HEK293 (cell line): Measurements from ENCODE around the gene PLEKHG2.

ENCODE experiments used
- AEBP2 ChIP-seq: fragments of 450-650 bp; formaldehyde crosslinking; IDR thresholded peaks from 2 replicates; pipeline ENCODE4 v1.5.1; 2016; ENCODE audit warnings: missing biosample characterization, missing genetic modification characterization, borderline replicate concordance
- FEZF1 ChIP-seq: fragments of 450-650 bp; formaldehyde crosslinking; IDR thresholded peaks from 2 replicates; pipeline ENCODE4 v1.5.1; 2016; ENCODE audit warnings: missing biosample characterization, missing genetic modification characterization
- GLI4 ChIP-seq: fragments of 450-650 bp; formaldehyde crosslinking; IDR thresholded peaks from 2 replicates; pipeline ENCODE4 v1.5.1; 2016; ENCODE audit warnings: missing biosample characterization, missing genetic modification characterization
- IKZF3 ChIP-seq: fragments of 450-650 bp; IDR thresholded peaks from 2 replicates; pipeline ENCODE4 v1.5.0; 2018; ENCODE audit warnings: missing biosample characterization, mild to moderate bottlenecking, missing genetic modification characterization, moderate library complexity
- KLF10 ChIP-seq: fragments of 450-650 bp; IDR thresholded peaks from 2 replicates; pipeline ENCODE4 v1.5.1; 2018; ENCODE audit warnings: missing biosample characterization, mild to moderate bottlenecking, missing genetic modification characterization
- OVOL3 ChIP-seq: fragments of 450-650 bp; formaldehyde crosslinking; IDR thresholded peaks from 2 replicates; pipeline ENCODE4 v1.5.1; 2016; ENCODE audit warnings: missing biosample characterization, missing genetic modification characterization
- PATZ1 ChIP-seq: fragments of 450-650 bp; formaldehyde crosslinking; IDR thresholded peaks from 2 replicates; pipeline ENCODE4 v1.5.1; 2016; ENCODE audit warnings: missing biosample characterization, missing genetic modification characterization
- PRDM1 ChIP-seq: fragments of 450-650 bp; formaldehyde crosslinking; IDR thresholded peaks from 2 replicates; pipeline ENCODE4; 2016; ENCODE audit warnings: missing biosample characterization, missing genetic modification characterization
- SALL2 ChIP-seq: fragments of 450-650 bp; formaldehyde crosslinking; IDR thresholded peaks from 2 replicates; pipeline ENCODE4 v1.5.0; 2017; ENCODE audit warnings: missing biosample characterization, mild to moderate bottlenecking, missing genetic modification characterization, borderline replicate concordance
- SP3 ChIP-seq: fragments of 450-650 bp; formaldehyde crosslinking; IDR thresholded peaks from 2 replicates; pipeline ENCODE4 v1.5.1; 2016; ENCODE audit warnings: missing biosample characterization, missing genetic modification characterization
- WT1 ChIP-seq: fragments of 450-650 bp; formaldehyde crosslinking; IDR thresholded peaks from 2 replicates; pipeline ENCODE4 v1.5.1; 2016; ENCODE audit warnings: missing biosample characterization, missing genetic modification characterization
- YY1 ChIP-seq: fragments of 450-650 bp; formaldehyde crosslinking; IDR thresholded peaks from 2 replicates; pipeline ENCODE4 v1.5.1; 2018; ENCODE audit warnings: missing biosample characterization, missing genetic modification characterization
- ZBTB44 ChIP-seq: fragments of 450-650 bp; IDR thresholded peaks from 2 replicates; pipeline ENCODE4 v1.5.1; 2018; ENCODE audit warnings: missing biosample characterization, mild to moderate bottlenecking, missing genetic modification characterization
- ZNF10 ChIP-seq: fragments of 450-650 bp; formaldehyde crosslinking; IDR thresholded peaks from 2 replicates; pipeline ENCODE4 v1.5.1; 2017; ENCODE audit warnings: missing biosample characterization, missing genetic modification characterization
- ZNF140 ChIP-seq: fragments of 450-650 bp; formaldehyde crosslinking; IDR thresholded peaks from 2 replicates; pipeline ENCODE4 v1.5.1; 2016; ENCODE audit warnings: missing biosample characterization, missing genetic modification characterization
- ZNF148 ChIP-seq: fragments of 450-650 bp; formaldehyde crosslinking; IDR thresholded peaks from 2 replicates; pipeline ENCODE4 v1.5.0; 2017; ENCODE audit warnings: missing biosample characterization, missing genetic modification characterization, borderline replicate concordance
- ZNF221 ChIP-seq: fragments of 450-650 bp; formaldehyde crosslinking; IDR thresholded peaks from 2 replicates; pipeline ENCODE4 v1.5.1; 2017; ENCODE audit warnings: missing biosample characterization, missing genetic modification characterization, borderline replicate concordance
- ZNF26 ChIP-seq: fragments of 450-650 bp; formaldehyde crosslinking; IDR thresholded peaks from 2 replicates; pipeline ENCODE4 v1.5.1; 2016; ENCODE audit warnings: missing biosample characterization, missing genetic modification characterization
- ZNF354C ChIP-seq: fragments of 450-650 bp; formaldehyde crosslinking; IDR thresholded peaks from 2 replicates; pipeline ENCODE4 v1.5.1; 2016; ENCODE audit warnings: missing biosample characterization, missing genetic modification characterization, low read depth, borderline replicate concordance
- ZNF37A ChIP-seq: fragments of 450-650 bp; IDR thresholded peaks from 2 replicates; pipeline ENCODE4 v1.5.1; 2018; ENCODE audit warnings: missing biosample characterization, missing genetic modification characterization
- ZNF433 ChIP-seq: fragments of 450-650 bp; formaldehyde crosslinking; IDR thresholded peaks from 2 replicates; pipeline ENCODE4 v1.5.1; 2016; ENCODE audit warnings: missing biosample characterization, missing genetic modification characterization, low read depth
- ZNF501 ChIP-seq: fragments of 450-650 bp; formaldehyde crosslinking; IDR thresholded peaks from 2 replicates; pipeline ENCODE4 v1.5.1; 2016; ENCODE audit warnings: missing biosample characterization, missing genetic modification characterization
- ZNF513 ChIP-seq: fragments of 450-650 bp; IDR thresholded peaks from 2 replicates; pipeline ENCODE4 v1.5.1; 2018; ENCODE audit warnings: missing biosample characterization, missing genetic modification characterization
- ZNF530 ChIP-seq: fragments of 450-650 bp; formaldehyde crosslinking; IDR thresholded peaks from 2 replicates; pipeline ENCODE4 v1.5.1; 2016; ENCODE audit warnings: low read depth, missing biosample characterization, missing genetic modification characterization
- ZNF549 ChIP-seq: fragments of 450-650 bp; IDR thresholded peaks from 2 replicates; pipeline ENCODE4 v1.5.1; 2018; ENCODE audit warnings: missing biosample characterization, missing genetic modification characterization, mild to moderate bottlenecking, inconsistent platforms, moderate library complexity
- ZNF707 ChIP-seq: fragments of 450-650 bp; formaldehyde crosslinking; IDR thresholded peaks from 2 replicates; pipeline ENCODE4 v1.5.1; 2016; ENCODE audit warnings: missing biosample characterization, missing genetic modification characterization
- ZNF747 ChIP-seq: fragments of 450-650 bp; formaldehyde crosslinking; IDR thresholded peaks from 2 replicates; pipeline ENCODE4 v1.5.1; 2016; ENCODE audit warnings: missing biosample characterization, missing genetic modification characterization
- ZNF843 ChIP-seq: fragments of 450-650 bp; formaldehyde crosslinking; IDR thresholded peaks from 2 replicates; pipeline ENCODE4 v1.5.1; 2016; ENCODE audit warnings: missing biosample characterization, missing genetic modification characterization
- ZSCAN23 ChIP-seq: fragments of 450-650 bp; formaldehyde crosslinking; IDR thresholded peaks from 2 replicates; pipeline ENCODE4 v1.5.1; 2016; ENCODE audit warnings: missing biosample characterization, missing genetic modification characterization
- ZXDB ChIP-seq: fragments of 450-650 bp; formaldehyde crosslinking; IDR thresholded peaks from 2 replicates; pipeline ENCODE4 v1.5.1; 2016; ENCODE audit warnings: missing biosample characterization, missing genetic modification characterization

The PLEKHG2 gene

GRCh38 chr19:39409208-39410016 lies 3.1 kb upstream of the PLEKHG2 start (continued):
- no peak for TF ChIP-seq FEZF1 (tag by site-specific recombination)
- no peak for TF ChIP-seq OVOL3 (tag by site-specific recombination)
- peak; percentile 65 for TF ChIP-seq WT1 (tag by site-specific recombination)
- no peak for TF ChIP-seq ZNF747 (tag by site-specific recombination)
- no peak for TF ChIP-seq ZNF221
- no peak for TF ChIP-seq ZNF26 (tag by site-specific recombination)
- peak; percentile 79 for TF ChIP-seq SP3
- TF ChIP-seq ZNF148 = peak; percentile 63; the same call in 1 of the 2 replicates
- peak; percentile 45 for TF ChIP-seq PRDM1 (tag by site-specific recombination)
- TF ChIP-seq YY1 (tag by site-specific recombination) = no peak
- peak; percentile 58 for TF ChIP-seq ZNF501
- no peak for TF ChIP-seq ZNF707 (tag by site-specific recombination)
- peak; percentile 62; the same call in 1 of the 2 replicates for TF ChIP-seq IKZF3 (tag by site-specific recombination)
- TF ChIP-seq ZNF843 = no peak
- no peak for TF ChIP-seq AEBP2 (tag by site-specific recombination)
- no peak for TF ChIP-seq ZNF37A
- TF ChIP-seq ZSCAN23 (tag by site-specific recombination) = peak; percentile 55; the same call in 1 of the 2 replicates
- TF ChIP-seq ZNF140 (tag by site-specific recombination) = no peak
- peak; percentile 82 for TF ChIP-seq KLF10 (tag by site-specific recombination)
- no peak for TF ChIP-seq ZNF433
- TF ChIP-seq PATZ1 = peak; percentile 92
- no peak for TF ChIP-seq ZNF549 (tag by site-specific recombination)
- TF ChIP-seq SALL2 (tag by site-specific recombination) = no peak
- TF ChIP-seq ZNF10 (tag by site-specific recombination) = no peak; the same call in 1 of the 2 replicates
- TF ChIP-seq ZNF513 (tag by site-specific recombination) = no peak
- TF ChIP-seq GLI4 (tag by site-specific recombination) = no peak
- no peak for TF ChIP-seq ZNF530 (tag by site-specific recombination)
- no peak for TF ChIP-seq ZNF354C
- TF ChIP-seq ZBTB44 (tag by site-specific recombination) = peak; percentile 31
- peak; percentile 91 for TF ChIP-seq ZXDB (tag by site-specific recombination)
